HG02852 (cell line): ENCODE results near the gene KCNA4.
A peak's percentile ranks its signal among the peaks of the same experiment; 100 is the strongest.
"Not testable (repeated sequence)": the region's sequence is repeated elsewhere in the genome, so short reads cannot be mapped to it uniquely, and the experiment has no call there.

Experiments
- ATAC-seq: cut with Tn5 transposase; IDR thresholded peaks from one replicate; pipeline ENCODE4 v1.9.1; 2021; ENCODE audit warnings: mild to moderate bottlenecking, moderate library complexity; ENCODE audit not compliant: unreplicated experiment

Gene KCNA4

DNA sequence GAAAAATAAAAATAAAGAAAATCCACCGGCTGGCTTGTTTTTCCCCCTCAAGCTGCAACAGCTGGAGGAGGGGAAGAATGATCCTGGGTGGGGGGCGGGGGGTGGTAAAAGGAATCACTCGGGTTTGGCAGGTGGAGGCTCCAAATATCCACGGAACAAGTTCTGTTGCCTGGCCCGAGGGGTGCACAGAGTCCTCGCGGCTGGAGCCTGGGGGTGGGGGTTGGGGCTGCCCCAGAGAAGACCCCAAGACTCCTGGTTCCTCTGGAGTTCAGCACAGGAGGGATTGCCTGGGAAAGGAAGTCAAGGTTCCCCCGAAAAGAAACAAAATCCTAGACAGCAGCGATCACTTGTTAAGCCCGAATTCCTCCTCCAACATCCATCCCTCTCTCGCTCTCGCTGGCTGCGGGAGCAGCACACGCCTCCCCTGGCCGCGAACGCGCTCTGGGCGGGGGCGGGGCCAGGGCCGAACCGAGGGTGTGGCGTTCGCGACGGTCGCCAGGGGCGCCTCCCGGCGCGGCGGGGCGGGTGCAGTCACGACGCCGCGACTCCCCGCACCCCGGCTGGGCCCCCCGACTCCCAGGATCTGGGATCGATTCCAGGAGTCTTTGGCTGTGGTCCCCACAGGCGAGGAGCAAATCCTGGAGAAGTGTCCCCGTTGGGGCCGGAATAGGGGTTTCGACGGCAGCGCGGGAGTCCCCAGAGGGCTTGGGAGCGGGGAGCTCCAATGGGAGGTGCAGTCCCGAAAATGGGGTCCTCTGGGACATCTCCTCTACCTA, at the start of gene KCNA4:
TSS of gene KCNA4 (minus strand) at position 443 of the 776 bp plus-strand sequence. CDS start 4,352 bp downstream, outside the sequence.
- no peak for ATAC-seq

- ATAC-seq = no peak
Measured at GRCh38 chr11:30062103-30062502, 45.3 kb upstream of the KCNA4 start.

- ATAC-seq = no peak
Measured at GRCh38 chr11:30059172-30059815, 42.5 kb upstream of the KCNA4 start.

GRCh38 chr11:30049214-30049613, 32.4 kb upstream of the KCNA4 start:
- ATAC-seq = no peak

DNA sequence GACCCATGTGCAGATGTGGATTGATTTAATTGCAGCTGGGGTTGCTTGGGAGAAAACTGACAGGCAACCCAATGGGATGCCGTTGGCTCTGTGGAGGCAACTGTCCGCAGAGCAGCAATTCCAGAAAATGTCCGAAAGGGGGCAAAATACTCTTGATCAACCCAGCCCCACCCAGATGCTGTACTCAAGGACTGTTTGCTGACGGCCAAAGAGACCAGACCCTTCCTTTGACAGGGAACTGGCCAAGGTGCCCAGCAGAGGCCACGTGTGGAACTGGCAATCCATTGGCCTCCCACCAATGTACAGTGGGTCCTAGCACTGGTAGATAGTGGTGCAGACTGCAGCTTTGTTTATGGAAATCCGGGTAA, 29.7 kb upstream of the KCNA4 start:
- peak; percentile 52 for ATAC-seq

- no peak for ATAC-seq
Measured at GRCh38 chr11:30045921-30046577, 29.2 kb upstream of the KCNA4 start.

GRCh38 chr11:30045144-30045543, 28.3 kb upstream of the KCNA4 start:
- ATAC-seq = no peak

DNA sequence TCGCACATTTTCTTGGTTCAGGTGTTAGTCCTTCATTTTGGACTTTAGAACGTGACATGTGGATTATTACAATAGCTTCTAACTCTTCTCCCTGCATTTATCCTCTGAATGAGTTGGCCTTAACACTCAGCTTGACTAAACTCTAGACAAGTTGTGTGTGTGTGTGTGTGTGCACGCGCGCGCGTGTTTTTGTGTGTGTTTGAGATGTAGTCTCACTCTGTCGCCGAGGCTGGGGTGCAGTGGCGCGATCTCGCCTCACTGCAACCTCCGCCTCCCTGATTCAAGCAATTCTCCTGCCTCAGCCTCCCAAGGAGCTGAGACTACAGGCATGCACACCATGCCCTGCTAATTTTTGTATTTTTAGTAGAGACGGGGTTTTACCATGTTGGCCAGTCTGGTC, 24.3 kb upstream of the KCNA4 start:
- no peak for ATAC-seq

- ATAC-seq = not testable (repeated sequence)
Measured at GRCh38 chr11:30034746-30035145, 17.9 kb upstream of the KCNA4 start.

DNA sequence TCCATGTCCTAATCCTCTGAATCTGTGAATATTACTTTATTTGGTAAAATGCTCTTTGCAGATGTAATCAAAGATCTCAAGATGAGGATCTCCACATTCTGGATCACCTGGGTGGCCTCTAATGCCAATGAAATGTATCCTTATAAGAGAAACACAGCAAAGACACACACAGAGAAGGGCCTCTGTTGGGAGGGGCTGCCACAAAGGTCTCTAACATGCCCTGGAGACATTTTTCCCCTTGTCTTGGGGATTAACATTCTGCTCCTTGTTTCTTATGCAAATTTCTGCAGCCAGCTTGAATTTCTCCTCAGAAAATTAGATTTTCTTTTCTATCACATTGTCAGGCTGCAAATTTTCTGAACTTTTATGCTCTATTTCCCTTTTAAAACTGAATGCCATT, 17.3 kb upstream of the KCNA4 start:
- ATAC-seq = not testable (repeated sequence)

DNA sequence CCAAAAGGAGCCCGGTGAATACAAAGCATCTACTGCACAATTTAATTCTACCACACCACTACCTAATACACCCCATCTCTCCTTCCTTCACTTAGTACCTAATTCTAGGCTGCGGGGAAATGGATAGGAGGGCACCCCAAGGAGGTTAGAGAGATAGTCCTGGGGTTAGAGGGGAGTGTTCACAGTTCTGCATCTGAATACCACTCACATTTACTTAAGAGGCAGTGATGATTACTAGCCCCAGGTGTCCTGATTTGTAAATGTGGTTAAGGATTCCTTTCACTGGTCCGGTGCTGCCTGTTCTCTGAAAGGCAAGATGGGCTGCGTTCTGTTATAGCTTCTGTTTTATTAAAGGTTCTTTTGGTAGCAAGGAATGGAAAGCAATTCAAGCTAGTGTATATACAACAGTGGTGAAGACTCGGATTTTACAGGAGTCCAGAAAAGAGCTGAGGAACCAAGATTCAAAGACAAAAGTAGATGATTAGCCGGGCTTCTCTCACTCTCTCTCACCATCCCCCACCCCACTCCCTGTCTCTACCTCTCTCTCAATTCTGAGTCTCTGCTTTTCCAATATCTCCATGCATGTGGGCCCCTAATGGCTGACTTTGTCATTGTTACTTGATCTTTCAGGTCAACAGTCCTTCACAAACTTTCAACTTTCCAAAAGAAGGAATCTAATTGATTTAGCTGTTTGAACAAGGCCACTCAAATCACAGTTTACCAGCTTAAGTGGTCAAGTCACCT, 8.7 kb upstream of the KCNA4 start:
- no peak for ATAC-seq

DNA sequence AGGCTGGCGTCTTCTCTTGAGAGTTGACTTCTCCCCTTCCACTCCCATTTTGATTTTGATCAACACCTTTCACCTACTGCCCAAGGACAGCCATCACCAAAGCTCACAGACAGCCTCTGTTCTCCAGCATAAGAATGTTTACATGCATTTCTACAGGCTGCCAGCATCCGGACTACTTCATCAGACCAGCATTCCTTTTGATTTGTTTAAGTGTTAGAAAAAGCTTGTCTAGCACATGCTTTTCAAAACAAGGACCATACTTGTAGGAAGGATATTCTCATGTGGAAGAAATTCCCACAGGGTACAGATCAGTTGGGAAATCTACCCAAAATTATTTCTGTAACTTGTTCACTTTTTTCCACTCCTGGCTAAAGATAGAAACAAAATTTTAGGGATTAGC, 6.2 kb upstream of the KCNA4 start:
- ATAC-seq = no peak

DNA sequence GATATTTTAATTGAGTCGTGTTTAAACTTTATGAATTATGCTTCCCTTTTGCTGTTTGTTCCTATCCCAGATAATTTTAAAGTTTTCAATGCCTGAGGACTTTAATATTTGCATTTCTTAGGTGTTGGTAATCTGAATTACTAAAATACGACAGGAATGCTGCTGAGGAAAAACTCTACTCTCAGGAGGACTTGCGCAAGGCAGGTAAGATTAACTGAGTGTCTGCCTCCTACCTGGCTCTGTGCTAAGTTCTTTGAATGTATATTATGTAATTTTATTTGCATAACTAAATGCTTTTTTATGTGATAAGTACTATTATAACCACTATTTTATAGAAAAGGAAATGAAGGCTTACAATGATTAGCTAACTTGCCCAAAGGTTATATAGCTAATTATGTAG, 2.7 kb upstream of the KCNA4 start:
- ATAC-seq = no peak

- no peak for ATAC-seq
Measured at GRCh38 chr11:30018495-30018894, 1.7 kb upstream of the KCNA4 start.

- no peak for ATAC-seq
Measured at GRCh38 chr11:30017445-30017895, 640 bp upstream of the KCNA4 start.

GRCh38 chr11:30015725-30016412, 961 bp downstream of the KCNA4 start:
- ATAC-seq = no peak

- no peak for ATAC-seq
Measured at GRCh38 chr11:30012346-30012745, 4.5 kb downstream of the KCNA4 start.

- ATAC-seq = no peak
Measured at GRCh38 chr11:30009060-30009459, 7.8 kb downstream of the KCNA4 start.

- ATAC-seq = no peak
Measured at GRCh38 chr11:30006876-30007275, 10.0 kb downstream of the KCNA4 start.

DNA sequence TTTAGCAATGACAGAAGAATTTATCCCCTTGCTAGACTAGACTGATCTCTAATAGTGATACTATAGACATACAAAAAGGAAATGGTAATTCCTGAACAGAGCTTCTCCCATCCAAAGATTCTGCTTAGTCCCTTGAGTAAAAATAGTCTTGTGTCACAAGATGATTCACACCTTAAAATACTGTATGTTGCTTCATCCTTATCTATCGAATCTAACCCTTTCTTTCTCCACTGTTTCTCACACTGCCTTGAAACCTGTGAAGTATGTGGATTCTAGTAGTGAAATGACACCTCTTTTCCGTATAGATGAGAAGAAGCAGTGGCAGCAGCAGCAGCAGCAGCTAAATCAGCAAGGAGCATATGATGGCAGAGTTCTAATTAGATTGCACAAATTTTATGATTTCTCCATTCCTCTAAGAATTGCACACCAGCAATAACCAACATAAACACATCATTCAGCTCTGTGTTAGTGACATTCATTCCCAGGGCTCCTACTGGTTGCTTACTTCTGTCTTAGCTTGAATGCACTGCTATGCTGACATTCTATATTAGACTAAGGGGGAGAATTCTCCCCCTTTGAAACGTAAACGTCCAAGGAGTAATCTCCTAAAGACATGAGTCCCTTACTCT, 14.6 kb downstream of the KCNA4 start:
- ATAC-seq = no peak
